Fibroblast of upper back skin (primary cell): ENCODE measurements around the gene GMDS.

ENCODE experiments used
- DNase-seq: peaks from one replicate; pipeline ENCODE4 v3.0.0-alpha.2; 2013

Gene GMDS

GRCh38 chr6:2237001-2237400 is 8.4 kb downstream of the GMDS start:
- peak; percentile 79 for DNase-seq

DNA sequence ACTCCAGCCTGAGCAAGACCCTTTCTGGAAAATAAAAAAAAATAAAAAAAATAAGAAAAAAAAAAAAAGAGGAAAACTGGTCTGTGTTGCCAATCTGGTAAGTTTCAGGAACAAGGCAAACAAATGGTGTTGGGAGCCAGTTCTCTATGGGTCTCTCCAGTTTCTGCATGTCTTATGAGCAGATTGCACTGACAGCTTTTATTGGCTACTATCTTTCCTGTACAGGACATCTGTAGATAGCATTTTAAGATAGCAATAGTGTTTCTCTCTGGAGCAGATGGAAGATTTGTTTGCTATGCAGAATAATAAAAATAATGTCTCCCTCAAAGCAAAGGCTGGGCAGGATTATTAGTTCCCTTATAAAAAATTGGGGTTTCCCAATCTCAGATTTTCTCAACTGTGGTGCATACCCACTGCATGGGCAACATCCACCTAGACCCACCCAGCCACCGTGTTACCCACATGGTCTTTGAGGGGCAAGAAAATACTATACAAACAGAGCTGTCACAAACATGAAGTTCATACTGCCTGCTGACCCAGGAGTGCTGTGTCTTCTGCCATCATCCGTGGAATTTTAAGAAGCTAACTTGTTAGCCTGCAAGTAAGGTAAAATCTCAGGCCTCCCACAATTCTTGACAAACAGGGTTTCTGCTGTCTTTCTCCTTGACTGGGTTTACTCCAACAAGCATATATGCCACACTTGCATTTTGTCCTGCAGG is 9.5 kb downstream of the GMDS start:
- no peak for DNase-seq

GRCh38 chr6:2232445-2232844 is 13.0 kb downstream of the GMDS start:
- no peak for DNase-seq

- DNase-seq: peak; percentile 33
Observed at GRCh38 chr6:2231438-2231837, 14.0 kb downstream of the GMDS start.

- DNase-seq: no peak
Observed at GRCh38 chr6:2230659-2231277, 14.6 kb downstream of the GMDS start.

GRCh38 chr6:2229742-2230141 is 15.7 kb downstream of the GMDS start:
- DNase-seq: no peak

- no peak for DNase-seq
Observed at GRCh38 chr6:2229039-2229438, 16.4 kb downstream of the GMDS start.

- DNase-seq: no peak
Observed at GRCh38 chr6:2228392-2228791, 17.0 kb downstream of the GMDS start.

DNA sequence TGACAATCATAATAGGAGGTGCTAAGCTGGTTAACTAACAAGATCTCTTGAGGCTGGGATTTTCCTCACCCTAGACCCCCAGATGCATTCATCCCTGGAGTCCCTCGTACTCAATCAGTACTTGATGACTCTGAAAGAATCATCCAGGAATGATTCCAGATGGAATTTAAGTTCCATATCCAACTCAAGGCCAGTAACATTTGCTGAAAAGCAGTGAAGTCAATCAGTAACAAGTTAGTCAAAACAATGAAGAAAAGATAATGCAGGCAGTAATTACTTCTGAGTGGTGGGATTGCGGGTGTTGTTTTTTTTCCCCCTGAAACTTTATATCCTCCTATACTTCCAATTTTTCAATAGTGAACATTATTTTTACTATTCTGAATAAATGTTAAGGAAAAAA is 18.6 kb downstream of the GMDS start:
- no peak for DNase-seq

GRCh38 chr6:2225422-2226392 is 19.7 kb downstream of the GMDS start:
- peak; percentile 26 for DNase-seq

GRCh38 chr6:2224847-2225382 is 20.5 kb downstream of the GMDS start:
- no peak for DNase-seq

GRCh38 chr6:2222275-2222842 is 23.0 kb downstream of the GMDS start:
- DNase-seq: no peak

DNA sequence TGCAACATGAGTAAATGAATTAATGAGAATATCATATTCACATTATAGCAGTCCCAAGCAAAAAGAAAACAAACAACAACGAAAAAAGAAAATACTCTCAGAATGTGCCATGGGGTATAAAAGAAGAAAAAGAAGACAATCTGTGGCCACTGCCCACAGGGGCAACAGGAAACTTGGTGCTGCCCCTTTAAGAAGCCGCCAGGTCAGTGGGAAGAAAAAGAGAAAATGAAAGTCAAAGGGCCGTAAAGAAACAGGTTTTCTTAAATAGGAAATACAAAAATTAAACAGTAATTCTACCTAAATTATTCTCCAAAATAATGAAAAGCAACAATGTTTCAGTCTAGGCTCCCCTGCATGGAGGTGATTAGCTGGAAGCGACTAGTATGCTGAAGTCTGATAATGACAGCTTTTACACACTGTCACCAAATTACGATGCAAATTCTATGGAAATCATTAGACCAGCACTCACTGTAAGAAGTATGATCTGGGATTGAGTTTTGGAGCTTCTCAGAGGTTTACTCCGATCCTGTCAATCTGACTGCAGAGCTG is 23.6 kb downstream of the GMDS start:
- no peak for DNase-seq

DNA sequence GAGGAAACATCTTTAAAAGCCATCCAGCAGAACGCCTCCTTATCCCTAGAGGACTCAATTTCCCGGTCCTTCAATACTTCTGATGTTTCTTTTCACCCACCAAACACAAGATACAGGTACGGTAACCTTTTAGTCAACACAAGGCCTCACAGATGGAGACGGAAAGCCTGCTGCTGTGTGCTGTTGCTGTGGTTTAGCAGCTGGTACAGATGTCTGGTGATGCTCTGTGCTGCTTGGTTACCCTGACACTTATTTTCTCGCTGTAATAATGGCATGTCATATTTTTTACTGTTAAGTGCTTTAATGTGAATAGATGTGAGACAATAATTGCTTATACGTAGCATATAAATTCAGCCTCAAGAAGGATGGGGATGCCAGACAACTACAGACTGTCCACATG is 25.3 kb downstream of the GMDS start:
- DNase-seq: no peak

- DNase-seq: no peak
Observed at GRCh38 chr6:2218866-2219265, 26.5 kb downstream of the GMDS start.

GRCh38 chr6:2216794-2217383 is 28.5 kb downstream of the GMDS start:
- DNase-seq: no peak

DNA sequence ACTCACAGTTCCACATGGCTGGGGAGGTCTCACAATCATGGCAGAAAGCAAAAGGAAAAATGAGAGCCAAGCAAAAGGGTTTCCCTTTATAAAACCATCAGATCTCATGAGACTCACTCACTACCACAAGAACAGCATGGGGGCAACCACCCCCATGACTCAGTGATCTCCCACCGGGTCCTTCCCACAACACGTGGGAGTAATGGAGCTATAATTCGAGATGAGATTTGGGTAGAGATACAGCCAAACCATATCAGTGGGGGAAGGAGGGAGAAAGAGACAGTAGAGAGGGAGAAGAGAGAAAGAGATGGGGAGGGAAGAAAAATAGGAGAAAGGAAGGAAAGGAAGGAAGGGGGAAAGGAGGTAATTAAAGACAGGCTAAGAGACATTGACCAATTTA is 30.1 kb downstream of the GMDS start:
- DNase-seq: peak; percentile 32

GRCh38 chr6:2213086-2213485 is 32.3 kb downstream of the GMDS start:
- DNase-seq: no peak

DNA sequence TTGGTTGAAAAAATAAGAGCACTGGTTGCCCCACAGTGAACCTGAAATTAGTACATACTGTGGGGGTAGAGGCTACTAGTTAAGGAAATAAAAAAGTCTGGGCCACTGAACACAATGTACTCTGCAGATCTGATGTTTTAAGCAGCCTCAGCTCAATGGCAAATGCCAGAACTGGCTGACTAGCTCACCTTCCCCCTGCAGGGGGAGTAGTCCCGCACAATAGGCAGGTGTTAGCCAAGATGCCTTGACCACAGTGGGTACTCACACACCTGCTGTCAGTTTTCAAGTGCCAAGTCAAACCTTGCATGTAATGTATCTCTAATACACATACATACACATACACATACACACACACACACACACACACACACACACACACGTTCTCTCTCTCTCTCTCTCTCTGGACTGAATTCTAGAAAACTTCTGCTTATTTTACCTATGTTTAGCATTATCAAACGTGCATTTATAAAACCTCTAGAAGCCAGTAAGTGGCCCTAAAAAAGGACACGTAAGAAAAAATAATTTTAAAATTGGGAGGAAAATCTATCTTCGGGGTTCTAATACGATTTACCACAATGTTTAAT is 36.1 kb downstream of the GMDS start:
- DNase-seq: peak; percentile 8

DNA sequence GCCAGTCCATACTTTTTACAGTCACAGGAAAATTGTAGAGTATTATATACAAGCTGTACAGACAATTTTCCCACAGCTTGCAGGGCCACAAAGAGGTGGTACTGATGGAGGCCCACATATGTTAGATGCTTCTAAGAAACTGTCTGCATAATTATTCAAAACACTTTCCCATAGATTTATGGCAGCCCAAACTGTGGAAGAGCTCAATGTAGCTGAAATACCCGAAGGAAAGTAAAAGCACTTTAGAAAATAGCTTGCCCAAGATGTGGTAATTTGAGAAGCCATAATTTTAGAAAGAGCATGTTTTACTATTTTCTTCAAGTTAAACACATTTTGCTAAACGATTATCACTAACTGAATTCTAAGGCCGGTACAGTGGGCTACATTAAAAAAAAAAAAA is 36.9 kb downstream of the GMDS start:
- DNase-seq: no peak

DNA sequence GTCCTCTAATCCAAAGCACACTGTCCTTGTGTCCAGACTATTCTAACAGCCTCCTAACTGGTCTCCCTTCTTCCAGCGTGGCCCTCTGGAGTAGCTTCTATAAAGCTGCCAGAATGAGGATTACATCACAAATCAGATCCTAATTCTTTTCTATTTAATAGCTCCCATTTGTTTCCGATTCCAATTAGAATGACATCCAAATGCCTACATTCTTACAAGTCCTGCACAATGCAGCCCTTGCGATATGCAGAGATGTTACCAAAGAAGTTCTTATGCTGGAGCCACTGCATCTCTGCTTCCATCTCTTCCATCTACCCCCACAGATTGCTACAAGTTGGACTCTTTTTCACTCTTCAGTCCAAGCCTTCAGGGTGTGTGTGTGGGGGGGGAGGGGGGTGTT is 40.0 kb downstream of the GMDS start:
- no peak for DNase-seq

GRCh38 chr6:2204272-2204671 is 41.1 kb downstream of the GMDS start:
- DNase-seq: no peak
